Measurements from ENCODE around the gene MAGI1. TPM values are rescaled to one million over a fixed set of nuclear protein-coding genes. Genes with fewer than 3 reads are reported as not detected.

MAGI1 gene
- total and polyA plus RNA-seq, 2 donors (not counting 1 experiment from before 2014, with no cell fraction given): 0.10 to 0.22 TPM

DNA sequence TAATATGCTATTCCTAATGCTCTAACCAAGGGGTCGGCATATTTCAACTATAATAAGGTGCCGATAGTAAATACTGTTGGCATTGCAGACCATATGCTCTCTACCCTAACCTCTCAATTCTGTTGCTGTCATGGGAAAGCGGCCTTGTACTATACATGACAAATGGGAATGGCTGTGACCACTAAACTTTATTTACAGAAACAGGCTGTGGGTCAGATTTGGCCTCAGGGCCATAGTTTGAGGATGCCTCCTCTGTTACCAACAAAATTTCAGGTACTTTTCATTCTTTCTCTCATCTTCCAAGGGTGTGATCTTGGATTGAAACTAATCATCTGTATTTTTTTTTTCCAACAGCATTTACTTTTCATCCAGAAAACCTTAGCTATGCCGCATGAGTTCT is 242.0 kb downstream of the MAGI1 start:
- TF ChIP-seq EZH2 (IDR thresholded peaks at IDR 0.05; ENCODE audit: borderline replicate concordance, insufficient read depth, low read depth, low read length, poor library complexity, severe bottlenecking): no peak
- TF ChIP-seq, protein P1, sequence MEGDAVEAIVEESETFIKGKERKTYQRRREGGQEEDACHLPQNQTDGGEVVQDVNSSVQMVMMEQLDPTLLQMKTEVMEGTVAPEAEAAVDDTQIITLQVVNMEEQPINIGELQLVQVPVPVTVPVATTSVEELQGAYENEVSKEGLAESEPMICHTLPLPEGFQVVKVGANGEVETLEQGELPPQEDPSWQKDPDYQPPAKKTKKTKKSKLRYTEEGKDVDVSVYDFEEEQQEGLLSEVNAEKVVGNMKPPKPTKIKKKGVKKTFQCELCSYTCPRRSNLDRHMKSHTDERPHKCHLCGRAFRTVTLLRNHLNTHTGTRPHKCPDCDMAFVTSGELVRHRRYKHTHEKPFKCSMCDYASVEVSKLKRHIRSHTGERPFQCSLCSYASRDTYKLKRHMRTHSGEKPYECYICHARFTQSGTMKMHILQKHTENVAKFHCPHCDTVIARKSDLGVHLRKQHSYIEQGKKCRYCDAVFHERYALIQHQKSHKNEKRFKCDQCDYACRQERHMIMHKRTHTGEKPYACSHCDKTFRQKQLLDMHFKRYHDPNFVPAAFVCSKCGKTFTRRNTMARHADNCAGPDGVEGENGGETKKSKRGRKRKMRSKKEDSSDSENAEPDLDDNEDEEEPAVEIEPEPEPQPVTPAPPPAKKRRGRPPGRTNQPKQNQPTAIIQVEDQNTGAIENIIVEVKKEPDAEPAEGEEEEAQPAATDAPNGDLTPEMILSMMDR (IDR thresholded peaks at IDR 0.05): no peak
- ChIA-PET POLR2A (no interaction called here), CTCF (no interaction called here)
- no peaks in the 10 kb centered on the region for H3K9me3 Mint-ChIP-seq (ENCODE audit: insufficient read depth)
- Histone ChIP-seq H3K27me3 (replicated peaks in 1 of 4; ENCODE audit: control extremely low read depth in 1 of 4, control insufficient read depth in 3 of 4, insufficient read depth in 4 of 4, low read length in 3 of 4) (no peaks in the 10 kb centered on the region), H3K9me3 (ENCODE audit: control extremely low read depth in 1 of 3, control insufficient read depth in 2 of 3, insufficient read depth in 1 of 3, low read length in 2 of 3) (peaks cover 0 to 4% (median 0%) of the 10 kb centered on the region in 3 donors), H3K79me2 (ENCODE audit: control insufficient read depth, insufficient read depth, low read length) (no peaks in the 10 kb centered on the region), H3K27ac (ENCODE audit: low read length in 2 of 2) (no peak overlapping the region), H3K36me3 (replicated peaks in 1 of 2; ENCODE audit: control extremely low read depth in 1 of 2, control insufficient read depth in 1 of 2, extremely low read depth in 1 of 2, insufficient read depth in 2 of 2, low read length in 1 of 2) (no peaks in the 10 kb centered on the region), H3K4me3 (ENCODE audit: control extremely low read depth in 1 of 5, extremely low read depth in 1 of 5, insufficient read depth in 1 of 5, low read depth in 2 of 5, low read length in 4 of 5) (no peak overlapping the region), H2AFZ (ENCODE audit: insufficient read depth, low read depth, low read length, poor library complexity, severe bottlenecking) (no peak overlapping the region), H4K20me1 (ENCODE audit: control insufficient read depth, insufficient read depth, low read length, poor library complexity, severe bottlenecking) (no peaks in the 10 kb centered on the region), H3K4me2 (replicated peaks; ENCODE audit: low read depth, low read length, poor library complexity, severe bottlenecking) (no peak overlapping the region), H3K9ac (ENCODE audit: low read length) (no peak overlapping the region), H3K4me1 (ENCODE audit: control insufficient read depth in 2 of 2, insufficient read depth in 2 of 2, low read length in 2 of 2) (no peaks in the 10 kb centered on the region)
- 88% methylated on average over 2 of the region's 4 CpGs for WGBS (ENCODE audit: insufficient coverage)
- no peak for ATAC-seq (ENCODE audit: low read depth)
- H3K27ac Mint-ChIP-seq: no peak overlapping the region
- no peaks in the 10 kb centered on the region for H3K27me3 Mint-ChIP-seq
- no peaks in the 10 kb centered on the region for H3K4me1 Mint-ChIP-seq
- intact Hi-C loops (cut with micrococcal nuclease): no loop called here
- no peak overlapping the region for H3K4me3 Mint-ChIP-seq
- no peak for DNase-seq

DNA sequence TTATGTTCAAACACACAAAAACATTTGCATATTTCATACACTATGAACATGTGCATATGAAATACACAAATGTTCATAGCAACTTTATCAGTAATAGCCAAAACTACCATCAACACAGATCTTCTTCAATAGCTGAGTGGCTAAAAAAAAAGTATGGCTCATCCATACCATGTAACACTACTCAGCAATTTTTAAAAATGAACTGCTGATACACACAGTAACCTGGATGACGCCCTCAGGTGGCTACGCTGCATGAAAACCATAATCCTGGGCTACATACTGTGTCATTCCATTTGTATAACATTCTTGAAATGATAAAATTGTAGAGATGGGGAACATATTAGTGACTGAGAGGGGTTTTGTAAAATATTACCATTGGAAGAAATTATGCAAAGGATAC is 243.6 kb downstream of the MAGI1 start:
- Histone ChIP-seq H3K4me2 (replicated peaks; ENCODE audit: low read depth, low read length, poor library complexity, severe bottlenecking) (no peak overlapping the region), H3K9me3 (ENCODE audit: control extremely low read depth in 1 of 3, control insufficient read depth in 2 of 3, insufficient read depth in 1 of 3, low read length in 2 of 3) (peaks cover 0 to 3% (median 0%) of the 10 kb centered on the region in 3 donors), H3K9ac (ENCODE audit: low read length) (no peak overlapping the region), H3K27ac (ENCODE audit: low read length in 2 of 2) (no peak overlapping the region), H4K20me1 (ENCODE audit: control insufficient read depth, insufficient read depth, low read length, poor library complexity, severe bottlenecking) (no peaks in the 10 kb centered on the region), H3K79me2 (ENCODE audit: control insufficient read depth, insufficient read depth, low read length) (no peaks in the 10 kb centered on the region), H3K36me3 (replicated peaks in 1 of 2; ENCODE audit: control extremely low read depth in 1 of 2, control insufficient read depth in 1 of 2, extremely low read depth in 1 of 2, insufficient read depth in 2 of 2, low read length in 1 of 2) (no peaks in the 10 kb centered on the region), H3K27me3 (replicated peaks in 1 of 4; ENCODE audit: control extremely low read depth in 1 of 4, control insufficient read depth in 3 of 4, insufficient read depth in 4 of 4, low read length in 3 of 4) (no peaks in the 10 kb centered on the region), H2AFZ (ENCODE audit: insufficient read depth, low read depth, low read length, poor library complexity, severe bottlenecking) (no peak overlapping the region), H3K4me3 (ENCODE audit: control extremely low read depth in 1 of 5, extremely low read depth in 1 of 5, insufficient read depth in 1 of 5, low read depth in 2 of 5, low read length in 4 of 5) (no peak overlapping the region), H3K4me1 (ENCODE audit: control insufficient read depth in 2 of 2, insufficient read depth in 2 of 2, low read length in 2 of 2) (no peaks in the 10 kb centered on the region)
- no peak overlapping the region for H3K4me3 Mint-ChIP-seq
- H3K4me1 Mint-ChIP-seq: no peaks in the 10 kb centered on the region
- no peak overlapping the region for H3K27ac Mint-ChIP-seq
- no peaks in the 10 kb centered on the region for H3K9me3 Mint-ChIP-seq (ENCODE audit: insufficient read depth)
- no peaks in the 10 kb centered on the region for H3K27me3 Mint-ChIP-seq
- intact Hi-C loops (cut with micrococcal nuclease): no loop called here
- POLR2A ChIA-PET: no interaction called here
- WGBS (ENCODE audit: insufficient coverage): 80% methylated on average over 1 of the region's 2 CpGs
- no peak for TF ChIP-seq EZH2 (IDR thresholded peaks at IDR 0.05; ENCODE audit: borderline replicate concordance, insufficient read depth, low read depth, low read length, poor library complexity, severe bottlenecking)
- TF ChIP-seq, protein P1 (IDR thresholded peaks at IDR 0.05): no peak
- no peak for DNase-seq
- ATAC-seq (ENCODE audit: low read depth): no peak
- CTCF ChIA-PET: no interaction called here
